K562 (cell line): ENCODE data around the gene SEC22C. TPM values are rescaled to one million over a fixed set of nuclear protein-coding genes. Genes with fewer than 3 reads are reported as not detected.

Experiments used
- ELK3 ChIP-seq: fragments of 450-650 bp; formaldehyde crosslinking; IDR thresholded peaks from 2 replicates; pipeline ENCODE4 v1.4.0; 2020; ENCODE audit warnings: mild to moderate bottlenecking
- EWSR1 ChIP-seq: fragments of 450-650 bp; IDR thresholded peaks from 2 replicates; pipeline ENCODE4 v1.6.1; 2018; ENCODE audit warnings: borderline replicate concordance, mild to moderate bottlenecking, low read depth, moderate library complexity; ENCODE audit not compliant: partially characterized antibody
- HEY1 ChIP-seq: fragments of 250-450 bp; sonication (Bioruptor Pico); IDR thresholded peaks from 2 replicates; pipeline ENCODE4 v1.5.0; 2020; ENCODE audit warnings: mild to moderate bottlenecking, moderate library complexity, borderline replicate concordance
- KDM5B ChIP-seq: fragments of 200-600 bp; sonication (generic); IDR thresholded peaks from 2 replicates; pipeline ENCODE4 v1.6.1; 2012; ENCODE audit warnings: low read depth, mild to moderate bottlenecking, moderate library complexity, low read length, control low read depth, inconsistent platforms; ENCODE audit not compliant: insufficient replicate concordance
- KLF16 ChIP-seq: IDR thresholded peaks from 2 replicates; pipeline ENCODE4 v1.6.1; 2016; ENCODE audit warnings: antibody characterized with exemption
- MAX ChIP-seq: sonication (generic); formaldehyde crosslinking; IDR thresholded peaks from 2 replicates; pipeline ENCODE4 v1.9.0; 2022; ENCODE audit warnings: mild to moderate bottlenecking, missing genetic modification reagents
- MAZ ChIP-seq, 2 experiments: fragments of 450-650 bp in 1 of 2; sonication (generic) in 1 of 2; formaldehyde crosslinking; IDR thresholded peaks in 1 of 2; conservative IDR thresholded peaks in 1 of 2; 2 replicates each; pipeline versions ENCODE4 v1.4.0 to v1.5.0; 2020; ENCODE audit warnings: mild to moderate bottlenecking in 1 of 2, missing genetic modification reagents in 1 of 2
- MXD1 ChIP-seq: fragments of 250-450 bp; sonication (Bioruptor Pico); IDR thresholded peaks from 2 replicates; pipeline ENCODE4 v1.8.0; 2021; ENCODE audit warnings: borderline replicate concordance, mild to moderate bottlenecking, moderate library complexity; ENCODE audit not compliant: poor library complexity, severe bottlenecking
- NFATC3 ChIP-seq: fragments of 450-650 bp; IDR thresholded peaks from 2 replicates; pipeline ENCODE4 v1.6.1; 2017; ENCODE audit warnings: mild to moderate bottlenecking
- PHB ChIP-seq: fragments of 250-450 bp; sonication (Bioruptor Pico); IDR thresholded peaks from 2 replicates; pipeline ENCODE4 v1.5.0; 2021
- PRMT5 ChIP-seq: sonication (generic); formaldehyde crosslinking; IDR thresholded peaks from 2 replicates; pipeline ENCODE4 v1.5.0; 2020; ENCODE audit warnings: missing genetic modification reagents
- RUNX1 ChIP-seq: sonication (generic); IDR thresholded peaks from 2 replicates; pipeline ENCODE4 v1.6.1; 2016; ENCODE audit warnings: antibody characterized with exemption, low read depth
- SMC3 ChIP-seq: conservative IDR thresholded peaks from 2 replicates; pipeline ENCODE4 v1.6.1; 2011; ENCODE audit warnings: low read depth, low read length, improper control_type of control experiment; ENCODE audit not compliant: insufficient read depth
- ZC3H11A ChIP-seq: IDR thresholded peaks from 2 replicates; pipeline ENCODE4 v1.6.1; 2012; ENCODE audit warnings: low read depth, low read length, improper control_type of control experiment
- ZC3H8 ChIP-seq: fragments of 450-650 bp; IDR thresholded peaks from 2 replicates; pipeline ENCODE4 v1.6.1; 2017
- ZNF280B ChIP-seq: fragments of 250-450 bp; sonication (Bioruptor Pico); IDR thresholded peaks from 2 replicates; pipeline ENCODE4 v1.5.1; 2021; ENCODE audit warnings: mild to moderate bottlenecking
- polyA plus RNA-seq, 8 experiments: library from polyadenylated mRNA; depleted of rRNA in 4 of 8; stranded (reverse) in 5 of 8; unstranded in 3 of 8; fragments of >200 nt; fragmentation: Nextera tagmentation in 2 of 8; fragmentation: Illumina TruSeq in 1 of 8; extraction: Ambion mirVana in 2 of 8; extraction: Trizol in 1 of 8; gene quantifications; 2 replicates each; pipeline versions ENCODE4 v1.2.1 to v1.2.3, GENCODE V29; 2011 to 2014; ENCODE audit warnings: inconsistent platforms in 1 of 8, missing spikeins in 1 of 8
- total RNA-seq, 7 experiments: library from RNA; depleted of rRNA in 6 of 7; stranded (reverse); fragments of >200 nt in 6 of 7; fragmentation: Illumina TruSeq in 2 of 7; extraction: Trizol in 2 of 7; gene quantifications; 2 replicates each; pipeline versions ENCODE4 v1.2.1 to v1.2.3, GENCODE V29; 2011 to 2021; ENCODE audit warnings: low replicate concordance in 1 of 7
- TF ChIP-seq, protein P1 (sequence below): fragments of 450-650 bp; IDR thresholded peaks from 2 replicates; pipeline ENCODE4 v1.6.1; 2017; ENCODE audit warnings: mild to moderate bottlenecking, moderate library complexity
- TF ChIP-seq, protein P2 (sequence below), 2 experiments: fragments of 450-650 bp in 1 of 2; sonication (generic) in 1 of 2; formaldehyde crosslinking; conservative IDR thresholded peaks; 2 replicates each; pipeline versions ENCODE4 v1.4.0 to v1.8.1; 2020 to 2022; ENCODE audit warnings: mild to moderate bottlenecking in 1 of 2, missing genetic modification reagents in 1 of 2
- TF ChIP-seq, protein P3 (sequence below): sonication (generic); formaldehyde crosslinking; IDR thresholded peaks from 2 replicates; pipeline ENCODE4 v1.8.0; 2022; ENCODE audit warnings: missing genetic modification reagents, mild to moderate bottlenecking, borderline replicate concordance

Gene SEC22C
- total and polyA plus RNA-seq, 9 of the 15 experiments (the other 6 are each of a cell fraction or from before 2014, with no cell fraction given), result 35.6 to 68.4 (median 50.7) TPM

DNA sequence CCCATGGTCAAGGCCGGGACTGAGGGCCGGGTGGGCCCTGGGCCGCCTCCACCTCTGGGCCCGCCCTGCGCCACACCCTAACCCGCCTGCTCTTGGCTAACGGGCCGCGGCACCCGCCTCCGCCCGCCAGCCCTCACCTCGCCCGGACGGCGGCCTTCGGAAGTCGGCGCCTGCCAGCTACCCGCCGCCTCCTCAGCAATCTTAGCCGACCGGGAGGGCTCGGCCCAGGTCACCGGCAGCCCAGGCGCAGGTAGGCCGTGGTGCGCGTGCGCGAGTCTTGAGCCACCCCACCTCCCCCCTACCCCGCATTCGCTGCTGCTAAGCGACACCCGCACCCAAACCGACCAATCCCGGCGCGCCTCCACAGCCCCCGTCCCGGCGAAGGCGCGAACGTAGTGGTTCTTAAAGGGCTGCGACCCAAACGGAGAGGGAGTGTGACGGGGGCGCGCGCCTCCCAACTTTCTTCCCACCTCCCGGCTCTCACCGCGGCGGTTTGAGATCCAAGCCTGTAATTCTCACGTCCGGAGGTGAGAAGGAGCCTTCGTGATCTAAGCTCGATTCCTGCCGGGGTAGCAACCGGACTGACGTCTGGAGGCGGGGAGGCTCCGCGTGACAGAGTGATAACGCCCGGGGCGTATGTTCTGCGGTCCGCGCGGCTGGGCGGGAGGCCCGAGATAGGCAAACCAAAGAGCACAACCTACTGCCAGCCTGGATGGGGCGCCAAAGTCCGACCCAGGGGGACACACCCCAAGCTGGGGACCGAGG is at the start of gene SEC22C (continued):
- TF ChIP-seq KDM5B, result peak; percentile 96
- no peak for TF ChIP-seq MXD1
- TF ChIP-seq MAZ (CRISPR knock-in tag; conservative IDR thresholded peaks at IDR 0.05 in 1 of 2, IDR thresholded peaks at IDR 0.05 in 1 of 2), result peak; percentile 87 to 97
- TF ChIP-seq PHB (CRISPR knock-in tag), result no peak
- TF ChIP-seq, protein P1, sequence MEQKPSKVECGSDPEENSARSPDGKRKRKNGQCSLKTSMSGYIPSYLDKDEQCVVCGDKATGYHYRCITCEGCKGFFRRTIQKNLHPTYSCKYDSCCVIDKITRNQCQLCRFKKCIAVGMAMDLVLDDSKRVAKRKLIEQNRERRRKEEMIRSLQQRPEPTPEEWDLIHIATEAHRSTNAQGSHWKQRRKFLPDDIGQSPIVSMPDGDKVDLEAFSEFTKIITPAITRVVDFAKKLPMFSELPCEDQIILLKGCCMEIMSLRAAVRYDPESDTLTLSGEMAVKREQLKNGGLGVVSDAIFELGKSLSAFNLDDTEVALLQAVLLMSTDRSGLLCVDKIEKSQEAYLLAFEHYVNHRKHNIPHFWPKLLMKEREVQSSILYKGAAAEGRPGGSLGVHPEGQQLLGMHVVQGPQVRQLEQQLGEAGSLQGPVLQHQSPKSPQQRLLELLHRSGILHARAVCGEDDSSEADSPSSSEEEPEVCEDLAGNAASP, result no peak
- peak; percentile 52; the same call in 1 of the 2 replicates for TF ChIP-seq SMC3
- TF ChIP-seq, protein P2, sequence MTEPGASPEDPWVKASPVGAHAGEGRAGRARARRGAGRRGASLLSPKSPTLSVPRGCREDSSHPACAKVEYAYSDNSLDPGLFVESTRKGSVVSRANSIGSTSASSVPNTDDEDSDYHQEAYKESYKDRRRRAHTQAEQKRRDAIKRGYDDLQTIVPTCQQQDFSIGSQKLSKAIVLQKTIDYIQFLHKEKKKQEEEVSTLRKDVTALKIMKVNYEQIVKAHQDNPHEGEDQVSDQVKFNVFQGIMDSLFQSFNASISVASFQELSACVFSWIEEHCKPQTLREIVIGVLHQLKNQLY (CRISPR knock-in tag; conservative IDR thresholded peaks at IDR 0.05), result no peak; a peak in 1 of 4 replicates
- no peak for TF ChIP-seq EWSR1
- TF ChIP-seq NFATC3, result no peak
- no peak for TF ChIP-seq ZC3H8
- TF ChIP-seq MAX (CRISPR knock-in tag), result peak; percentile 89
- TF ChIP-seq, protein P3, sequence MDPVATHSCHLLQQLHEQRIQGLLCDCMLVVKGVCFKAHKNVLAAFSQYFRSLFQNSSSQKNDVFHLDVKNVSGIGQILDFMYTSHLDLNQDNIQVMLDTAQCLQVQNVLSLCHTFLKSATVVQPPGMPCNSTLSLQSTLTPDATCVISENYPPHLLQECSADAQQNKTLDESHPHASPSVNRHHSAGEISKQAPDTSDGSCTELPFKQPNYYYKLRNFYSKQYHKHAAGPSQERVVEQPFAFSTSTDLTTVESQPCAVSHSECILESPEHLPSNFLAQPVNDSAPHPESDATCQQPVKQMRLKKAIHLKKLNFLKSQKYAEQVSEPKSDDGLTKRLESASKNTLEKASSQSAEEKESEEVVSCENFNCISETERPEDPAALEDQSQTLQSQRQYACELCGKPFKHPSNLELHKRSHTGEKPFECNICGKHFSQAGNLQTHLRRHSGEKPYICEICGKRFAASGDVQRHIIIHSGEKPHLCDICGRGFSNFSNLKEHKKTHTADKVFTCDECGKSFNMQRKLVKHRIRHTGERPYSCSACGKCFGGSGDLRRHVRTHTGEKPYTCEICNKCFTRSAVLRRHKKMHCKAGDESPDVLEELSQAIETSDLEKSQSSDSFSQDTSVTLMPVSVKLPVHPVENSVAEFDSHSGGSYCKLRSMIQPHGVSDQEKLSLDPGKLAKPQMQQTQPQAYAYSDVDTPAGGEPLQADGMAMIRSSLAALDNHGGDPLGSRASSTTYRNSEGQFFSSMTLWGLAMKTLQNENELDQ (CRISPR knock-in tag), result no peak; the same call in 1 of the 2 replicates
- no peak for TF ChIP-seq ELK3 (CRISPR knock-in tag)
- TF ChIP-seq ZC3H11A, result no peak
- peak; percentile 66; the same call in 1 of the 2 replicates for TF ChIP-seq RUNX1
- TF ChIP-seq ZNF280B (CRISPR knock-in tag), result no peak
- TF ChIP-seq PRMT5 (CRISPR knock-in tag), result no peak
- TF ChIP-seq HEY1, result 0 out of 2 replicates have a peak, but pooled peaks have one; percentile 34
- TF ChIP-seq KLF16, result peak; percentile 87
